Measurements from ENCODE around the gene LRP2BP.

The LRP2BP gene

GRCh38 chr4:185395956-185396723 lies 416 bp upstream of the LRP2BP start:
- Histone ChIP-seq H3K27ac (ENCODE audit: insufficient read depth in 1 of 2, low read depth in 1 of 2, low read length in 2 of 2, poor library complexity in 1 of 2, severe bottlenecking in 2 of 2) (peak overlapping the region; percentile 46 to 83), H3K4me3 (ENCODE audit: control insufficient read depth in 1 of 7, extremely low read depth in 1 of 7, insufficient read depth in 4 of 7, low read depth in 2 of 7, low read length in 6 of 7) (peak overlapping the region; percentile 62 to 99 (median 86)), H3K27me3 (replicated peaks in 2 of 5; ENCODE audit: control insufficient read depth in 4 of 5, insufficient read depth in 5 of 5, low read length in 4 of 5) (no peaks in the 10 kb centered on the region), H3K4me1 (ENCODE audit: control extremely low read depth in 1 of 4, control insufficient read depth in 4 of 4, insufficient read depth in 4 of 4, low read length in 3 of 4) (peaks cover 9 to 24% (median 19%) of the 10 kb centered on the region in 4 experiments), H3K9me3 (ENCODE audit: control extremely low read depth in 1 of 5, control insufficient read depth in 4 of 5, insufficient read depth in 2 of 5, low read depth in 1 of 5, low read length in 4 of 5) (no peaks in the 10 kb centered on the region), H3K36me3 (ENCODE audit: control insufficient read depth in 4 of 4, insufficient read depth in 4 of 4, low read length in 3 of 4) (peaks cover 0 to 8% (median 4%) of the 10 kb centered on the region in 4 experiments)
- ChIA-PET CTCF (interaction anchor here (1.5 kb wide), 2 partner anchors 10 to 30 kb away, joined by 5 read pairs; partner anchors contain the start of gene UFSP2), POLR2A (no interaction called here)
- 0% methylated on average over 87 of the region's 98 CpGs for WGBS (ENCODE audit: insufficient coverage)
- peak; percentile 91 to 94 (median 94) for DNase-seq

DNA sequence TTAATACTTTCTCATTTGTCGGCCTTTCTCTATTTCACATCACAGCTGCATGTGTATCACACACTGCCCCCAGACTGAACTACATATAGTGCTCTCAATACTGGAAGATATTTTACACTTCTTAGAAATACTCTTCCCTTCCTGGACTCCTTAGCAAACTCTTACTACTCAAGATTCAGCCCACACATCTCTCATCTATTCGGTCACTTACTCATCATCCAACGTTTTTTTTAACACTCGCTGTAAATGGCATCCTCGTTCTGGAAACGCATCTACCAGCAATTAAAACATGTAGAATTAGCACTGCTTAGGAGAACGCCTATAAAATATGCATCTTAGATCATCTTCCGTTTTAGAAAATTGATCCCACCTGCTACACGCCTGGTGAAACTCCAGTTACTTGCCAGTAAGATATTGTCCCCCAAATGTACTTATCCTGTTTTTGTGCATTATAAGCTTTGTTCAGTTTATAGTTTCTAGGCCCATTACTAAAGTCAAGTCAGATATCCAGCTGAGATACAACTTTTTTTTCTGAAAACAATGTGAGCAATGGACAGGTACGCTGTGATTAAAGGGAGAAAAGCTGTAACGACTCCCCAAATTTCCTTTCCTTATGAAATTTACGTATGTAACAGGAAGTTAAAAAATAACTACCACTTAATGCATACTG lies 1.0 kb downstream of the LRP2BP start:
- WGBS (ENCODE audit: insufficient coverage), result 63% methylated on average over 8 of the region's 12 CpGs
- peak overlapping the region in 6 of 7 experiments; percentile 74 to 99 (median 86) for H3K4me3 ChIP-seq (ENCODE audit: control insufficient read depth in 1 of 7, extremely low read depth in 1 of 7, insufficient read depth in 4 of 7, low read depth in 2 of 7, low read length in 6 of 7)
- ChIA-PET CTCF (interaction anchor here (1.5 kb wide), 2 partner anchors 9 to 31 kb away, joined by 5 read pairs; partner anchors contain the start of gene UFSP2), POLR2A (interaction anchor here (0.5 kb wide), 1 partner anchor 33 kb away, joined by 4 read pairs; no protein-coding TSS in a partner anchor)
- H3K36me3 ChIP-seq (ENCODE audit: control insufficient read depth in 4 of 4, insufficient read depth in 4 of 4, low read length in 3 of 4), result peaks cover 0 to 5% (median 4%) of the 10 kb centered on the region in 4 experiments
- H3K9me3 ChIP-seq (ENCODE audit: control extremely low read depth in 1 of 5, control insufficient read depth in 4 of 5, insufficient read depth in 2 of 5, low read depth in 1 of 5, low read length in 4 of 5), result no peaks in the 10 kb centered on the region
- peak overlapping the region in 1 of 2 experiments; percentile 83 for H3K27ac ChIP-seq (ENCODE audit: insufficient read depth in 1 of 2, low read depth in 1 of 2, low read length in 2 of 2, poor library complexity in 1 of 2, severe bottlenecking in 2 of 2)
- no peaks in the 10 kb centered on the region for H3K27me3 ChIP-seq (replicated peaks in 2 of 5; ENCODE audit: control insufficient read depth in 4 of 5, insufficient read depth in 5 of 5, low read length in 4 of 5)
- no peak for DNase-seq
- peaks cover 9 to 24% (median 19%) of the 10 kb centered on the region in 4 experiments for H3K4me1 ChIP-seq (ENCODE audit: control extremely low read depth in 1 of 4, control insufficient read depth in 4 of 4, insufficient read depth in 4 of 4, low read length in 3 of 4)

GRCh38 chr4:185392156-185392555 lies 3.6 kb downstream of the LRP2BP start:
- Histone ChIP-seq H3K4me3 (ENCODE audit: control insufficient read depth in 1 of 7, extremely low read depth in 1 of 7, insufficient read depth in 4 of 7, low read depth in 2 of 7, low read length in 6 of 7) (no peak overlapping the region), H3K9me3 (ENCODE audit: control extremely low read depth in 1 of 5, control insufficient read depth in 4 of 5, insufficient read depth in 2 of 5, low read depth in 1 of 5, low read length in 4 of 5) (no peaks in the 10 kb centered on the region), H3K27me3 (replicated peaks in 2 of 5; ENCODE audit: control insufficient read depth in 4 of 5, insufficient read depth in 5 of 5, low read length in 4 of 5) (peaks cover 0 to 3% (median 0%) of the 10 kb centered on the region in 5 experiments), H3K4me1 (ENCODE audit: control extremely low read depth in 1 of 4, control insufficient read depth in 4 of 4, insufficient read depth in 4 of 4, low read length in 3 of 4) (peaks cover 9 to 24% (median 18%) of the 10 kb centered on the region in 4 experiments), H3K36me3 (ENCODE audit: control insufficient read depth in 4 of 4, insufficient read depth in 4 of 4, low read length in 3 of 4) (peaks cover 0 to 3% (median 0%) of the 10 kb centered on the region in 4 experiments), H3K27ac (ENCODE audit: insufficient read depth in 1 of 2, low read depth in 1 of 2, low read length in 2 of 2, poor library complexity in 1 of 2, severe bottlenecking in 2 of 2) (no peak overlapping the region)
- ChIA-PET CTCF (no interaction called here), POLR2A (no interaction called here)
- WGBS (ENCODE audit: insufficient coverage), result no CpG with 5 or more reads among the region's 1 CpG
- DNase-seq, result no peak

- CTCF ChIA-PET, result no interaction called here
- H3K4me1 ChIP-seq (ENCODE audit: control extremely low read depth in 1 of 4, control insufficient read depth in 4 of 4, insufficient read depth in 4 of 4, low read length in 3 of 4), result peaks cover 7 to 18% (median 11%) of the 10 kb centered on the region in 4 experiments
- 100% methylated on average over 4 of the region's 6 CpGs for WGBS (ENCODE audit: insufficient coverage)
- POLR2A ChIA-PET, result no interaction called here
- no peak overlapping the region for H3K4me3 ChIP-seq (ENCODE audit: control insufficient read depth in 1 of 7, extremely low read depth in 1 of 7, insufficient read depth in 4 of 7, low read depth in 2 of 7, low read length in 6 of 7)
- peaks cover 0 to 3% (median 0%) of the 10 kb centered on the region in 4 experiments for H3K36me3 ChIP-seq (ENCODE audit: control insufficient read depth in 4 of 4, insufficient read depth in 4 of 4, low read length in 3 of 4)
- no peak overlapping the region for H3K27ac ChIP-seq (ENCODE audit: insufficient read depth in 1 of 2, low read depth in 1 of 2, low read length in 2 of 2, poor library complexity in 1 of 2, severe bottlenecking in 2 of 2)
- H3K27me3 ChIP-seq (replicated peaks in 2 of 5; ENCODE audit: control insufficient read depth in 4 of 5, insufficient read depth in 5 of 5, low read length in 4 of 5), result peaks cover 0 to 3% (median 0%) of the 10 kb centered on the region in 5 experiments
- no peak for DNase-seq
- H3K9me3 ChIP-seq (ENCODE audit: control extremely low read depth in 1 of 5, control insufficient read depth in 4 of 5, insufficient read depth in 2 of 5, low read depth in 1 of 5, low read length in 4 of 5), result no peaks in the 10 kb centered on the region
These were observed 4.8 kb downstream of the LRP2BP start for GRCh38 chr4:185390941-185391340.

GRCh38 chr4:185387957-185388356 lies 7.8 kb downstream of the LRP2BP start:
- H3K4me3 ChIP-seq (ENCODE audit: control insufficient read depth in 1 of 7, extremely low read depth in 1 of 7, insufficient read depth in 4 of 7, low read depth in 2 of 7, low read length in 6 of 7), result no peak overlapping the region
- peaks cover 0 to 4% (median 0%) of the 10 kb centered on the region in 5 experiments for H3K9me3 ChIP-seq (ENCODE audit: control extremely low read depth in 1 of 5, control insufficient read depth in 4 of 5, insufficient read depth in 2 of 5, low read depth in 1 of 5, low read length in 4 of 5)
- H3K4me1 ChIP-seq (ENCODE audit: control extremely low read depth in 1 of 4, control insufficient read depth in 4 of 4, insufficient read depth in 4 of 4, low read length in 3 of 4), result peaks cover 2 to 19% (median 10%) of the 10 kb centered on the region in 4 experiments
- DNase-seq, result no peak
- H3K27ac ChIP-seq (ENCODE audit: insufficient read depth in 1 of 2, low read depth in 1 of 2, low read length in 2 of 2, poor library complexity in 1 of 2, severe bottlenecking in 2 of 2), result no peak overlapping the region
- 94% methylated on average over 11 of the region's 12 CpGs for WGBS (ENCODE audit: insufficient coverage)
- peaks cover 0 to 3% (median 0%) of the 10 kb centered on the region in 4 experiments for H3K36me3 ChIP-seq (ENCODE audit: control insufficient read depth in 4 of 4, insufficient read depth in 4 of 4, low read length in 3 of 4)
- CTCF ChIA-PET, result interaction anchor here (1.0 kb wide), 1 partner anchor 10 kb away, joined by 4 read pairs; no protein-coding TSS in a partner anchor
- peaks cover 0 to 3% (median 0%) of the 10 kb centered on the region in 5 experiments for H3K27me3 ChIP-seq (replicated peaks in 2 of 5; ENCODE audit: control insufficient read depth in 4 of 5, insufficient read depth in 5 of 5, low read length in 4 of 5)
- POLR2A ChIA-PET, result no interaction called here

GRCh38 chr4:185384930-185385331 lies 10.8 kb downstream of the LRP2BP start:
- H3K27ac ChIP-seq (ENCODE audit: insufficient read depth in 1 of 2, low read depth in 1 of 2, low read length in 2 of 2, poor library complexity in 1 of 2, severe bottlenecking in 2 of 2), result no peak overlapping the region
- WGBS (ENCODE audit: insufficient coverage), result 0% methylated on average over 7 of the region's 10 CpGs
- peaks cover 0 to 3% (median 0%) of the 10 kb centered on the region in 5 experiments for H3K27me3 ChIP-seq (replicated peaks in 2 of 5; ENCODE audit: control insufficient read depth in 4 of 5, insufficient read depth in 5 of 5, low read length in 4 of 5)
- CTCF ChIA-PET, result interaction anchor here (1.3 kb wide), 1 partner anchor 10 kb away, joined by 3 read pairs; no protein-coding TSS in a partner anchor
- no peaks in the 10 kb centered on the region for H3K36me3 ChIP-seq (ENCODE audit: control insufficient read depth in 4 of 4, insufficient read depth in 4 of 4, low read length in 3 of 4)
- POLR2A ChIA-PET, result no interaction called here
- DNase-seq, result peak; percentile 85 to 91 (median 87)
- H3K4me1 ChIP-seq (ENCODE audit: control extremely low read depth in 1 of 4, control insufficient read depth in 4 of 4, insufficient read depth in 4 of 4, low read length in 3 of 4), result peaks cover 2 to 19% (median 10%) of the 10 kb centered on the region in 4 experiments
- peak overlapping the region in 4 of 7 experiments; percentile 22 to 73 (median 40) for H3K4me3 ChIP-seq (ENCODE audit: control insufficient read depth in 1 of 7, extremely low read depth in 1 of 7, insufficient read depth in 4 of 7, low read depth in 2 of 7, low read length in 6 of 7)
- peaks cover 2 to 13% (median 4%) of the 10 kb centered on the region in 5 experiments for H3K9me3 ChIP-seq (ENCODE audit: control extremely low read depth in 1 of 5, control insufficient read depth in 4 of 5, insufficient read depth in 2 of 5, low read depth in 1 of 5, low read length in 4 of 5)
